NCI-H2227 (cell line): ENCODE data around the gene PDHX.

Source experiments
- DNase-seq: peaks from one replicate; lab custom pipeline; 2025; ENCODE audit not compliant: unreplicated experiment; lab: John Stamatoyannopoulos, UW

Gene PDHX

DNA sequence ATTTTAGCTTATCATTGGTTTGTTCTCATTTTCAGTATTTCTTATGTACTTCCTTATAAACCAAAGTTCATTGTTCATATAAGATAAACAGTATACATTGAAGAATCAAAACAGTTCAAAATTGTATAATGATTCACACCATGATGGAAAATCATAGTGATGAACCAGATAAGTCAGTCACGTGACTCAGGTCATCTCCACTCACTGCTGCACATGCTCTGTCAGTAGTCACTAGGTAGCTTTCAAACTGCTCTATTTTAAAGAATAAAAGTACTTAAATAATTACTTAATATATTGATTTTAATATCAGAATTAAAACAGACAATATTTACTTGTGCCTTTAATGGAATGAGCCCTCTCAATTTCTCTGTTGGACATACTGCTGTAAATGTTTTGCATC, 37.5 kb downstream of the PDHX start:
- no peak for DNase-seq

DNA sequence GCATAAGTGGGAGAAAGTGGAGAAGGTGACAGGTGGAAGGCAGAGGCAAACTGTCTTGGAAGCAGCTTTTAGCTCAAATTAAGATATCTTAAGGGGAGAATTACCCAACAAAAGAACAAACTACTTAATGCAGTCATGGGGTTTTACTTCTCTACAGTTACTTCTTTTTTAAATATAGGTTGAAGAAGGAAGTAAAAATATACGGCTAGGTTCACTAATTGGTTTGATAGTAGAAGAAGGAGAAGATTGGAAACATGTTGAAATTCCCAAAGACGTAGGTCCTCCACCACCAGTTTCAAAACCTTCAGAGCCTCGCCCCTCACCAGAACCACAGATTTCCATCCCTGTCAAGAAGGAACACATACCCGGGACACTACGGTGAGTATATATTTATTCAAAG, 40.8 kb downstream of the PDHX start:
- no peak for DNase-seq

DNA sequence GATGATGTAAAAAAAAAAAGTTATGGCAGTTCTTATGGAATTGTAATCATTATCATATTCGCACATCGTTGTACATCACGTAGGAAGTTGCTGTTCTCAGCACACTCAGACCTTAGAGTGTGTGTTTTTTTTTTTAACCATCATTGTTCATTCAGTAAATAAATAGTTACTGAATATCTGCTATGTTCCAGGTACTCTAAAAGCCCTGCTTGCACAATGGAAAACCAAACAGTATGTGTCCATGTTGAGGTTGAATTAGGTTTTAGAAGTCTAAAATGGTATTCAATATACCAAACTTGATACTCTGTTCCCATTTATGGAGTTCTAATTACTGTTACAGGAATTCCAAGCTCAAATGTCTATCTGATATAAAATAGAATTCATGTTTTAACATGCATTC, 41.2 kb downstream of the PDHX start:
- DNase-seq = no peak

DNA sequence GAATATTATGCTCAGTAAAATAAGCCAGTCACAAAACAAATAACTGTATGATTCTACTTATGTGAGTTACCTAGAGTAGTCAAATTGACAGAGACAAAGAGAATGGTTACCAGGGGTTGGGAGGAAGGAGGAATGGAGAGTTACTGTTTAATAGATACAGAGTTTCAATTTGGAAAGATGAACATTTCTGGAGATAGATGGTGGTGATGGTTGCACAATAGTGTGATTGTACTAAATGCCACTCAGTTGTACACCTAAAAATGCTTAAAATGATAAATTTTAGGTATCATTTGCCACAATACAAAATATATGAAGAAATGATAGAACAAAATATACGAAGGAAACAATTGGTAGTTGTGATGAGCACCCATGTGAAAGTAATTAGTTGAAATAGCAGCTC, 43.4 kb downstream of the PDHX start:
- DNase-seq = no peak

DNA sequence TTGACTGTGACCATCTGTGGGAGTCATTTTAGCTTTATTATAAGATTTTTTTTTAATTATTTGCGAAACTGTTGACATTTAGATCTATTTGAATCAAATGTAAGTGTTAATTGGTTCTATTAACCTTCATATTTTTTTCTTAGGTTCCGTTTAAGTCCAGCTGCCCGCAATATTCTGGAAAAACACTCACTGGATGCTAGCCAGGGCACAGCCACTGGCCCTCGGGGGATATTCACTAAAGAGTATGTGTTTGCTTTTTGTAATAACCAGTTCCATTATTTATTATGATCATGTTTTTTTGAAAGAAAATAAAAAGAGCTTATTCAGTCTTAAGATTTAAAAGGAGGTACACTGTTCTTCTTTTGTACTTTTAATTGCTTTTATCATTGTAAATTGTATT, 43.9 kb downstream of the PDHX start:
- DNase-seq = no peak

DNA sequence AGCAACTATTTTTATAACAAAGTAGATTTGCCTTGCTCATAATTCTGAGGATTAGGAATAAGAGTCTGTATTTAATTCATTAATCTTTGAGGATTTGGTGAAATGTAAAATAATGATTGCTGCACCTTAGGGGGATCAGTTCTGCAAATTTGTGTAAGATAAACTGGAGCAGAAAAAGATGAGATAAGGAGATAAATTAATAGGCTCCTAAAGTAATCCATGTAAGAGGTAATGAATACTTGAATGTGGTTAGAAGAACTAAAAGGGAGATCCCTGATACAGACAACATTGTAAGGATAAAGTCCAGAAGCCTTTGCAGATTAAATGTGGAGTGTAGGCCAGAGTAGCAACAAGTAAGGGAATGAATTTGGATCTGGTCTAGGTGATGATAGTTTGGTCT, 45.6 kb downstream of the PDHX start:
- DNase-seq = no peak

DNA sequence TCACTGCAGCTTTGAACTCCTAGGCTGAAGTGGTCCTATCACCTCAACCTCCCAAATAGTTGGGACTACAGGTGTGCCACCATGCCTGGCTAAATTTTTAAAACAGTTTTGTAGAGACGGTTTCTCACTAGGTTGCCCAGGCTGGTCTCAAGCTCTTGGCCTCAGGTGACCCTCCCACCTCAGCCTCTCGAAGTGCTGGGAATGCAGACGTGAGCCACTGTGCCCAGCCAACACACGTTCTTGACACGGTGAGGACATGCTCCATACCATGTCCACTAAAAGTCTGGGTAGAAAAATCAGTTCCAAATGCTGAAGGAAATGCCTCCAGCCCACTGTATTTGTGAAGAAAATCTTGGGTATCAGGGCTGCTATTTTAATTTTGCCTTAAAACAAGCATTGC, 46.9 kb downstream of the PDHX start:
- DNase-seq = no peak

DNA sequence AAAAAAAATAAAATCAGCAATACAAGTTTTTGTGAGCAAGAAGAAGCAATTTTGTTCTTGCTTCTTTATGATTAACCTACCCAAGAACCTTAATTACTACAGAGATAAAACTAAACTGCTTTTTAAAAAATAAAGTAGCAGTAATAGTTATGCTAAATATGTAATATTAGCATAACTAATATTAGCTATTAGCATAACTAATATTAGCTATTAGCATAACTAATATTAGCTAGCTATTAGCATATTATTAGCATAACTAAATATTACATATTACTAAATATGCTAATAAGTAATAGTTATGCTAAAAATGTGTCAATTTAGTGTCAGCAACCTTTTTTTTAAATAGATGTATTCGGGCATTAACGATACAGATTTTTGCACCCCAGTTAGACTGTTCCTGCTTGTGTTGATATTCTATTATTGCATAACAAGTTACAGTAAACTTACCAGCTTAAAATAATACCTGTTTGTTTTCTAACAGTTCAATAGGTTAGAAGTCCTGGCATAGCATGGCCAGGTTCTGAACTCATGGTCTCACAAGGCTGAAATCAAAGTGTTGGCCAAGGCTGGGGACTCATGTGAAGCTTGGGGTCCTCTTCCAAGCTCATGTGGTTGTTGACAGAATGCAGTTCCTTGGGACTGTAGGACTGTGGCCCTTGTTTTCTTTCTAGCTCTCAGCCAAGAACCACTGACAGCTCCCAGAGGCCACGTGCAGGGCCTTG, 48.4 kb downstream of the PDHX start:
- no peak for DNase-seq

DNA sequence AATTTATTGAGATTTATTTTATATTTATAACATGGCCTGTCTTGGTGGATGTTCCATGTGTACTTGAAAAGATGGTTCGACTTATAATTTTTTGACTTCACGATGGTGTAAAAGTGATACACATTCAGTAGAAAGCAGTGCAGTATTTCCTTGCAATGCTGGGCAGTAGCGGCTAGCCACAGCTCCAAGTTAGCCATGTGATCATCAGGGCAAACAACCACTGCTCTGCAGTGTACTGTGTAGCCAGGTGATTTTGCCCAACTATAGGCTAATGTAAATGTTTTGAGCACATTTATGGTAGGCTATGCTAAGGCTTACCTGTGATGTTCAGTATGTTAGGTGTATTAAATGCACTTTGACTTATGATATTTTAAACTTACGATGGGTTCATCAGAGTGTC, 52.4 kb downstream of the PDHX start:
- DNase-seq = no peak

DNA sequence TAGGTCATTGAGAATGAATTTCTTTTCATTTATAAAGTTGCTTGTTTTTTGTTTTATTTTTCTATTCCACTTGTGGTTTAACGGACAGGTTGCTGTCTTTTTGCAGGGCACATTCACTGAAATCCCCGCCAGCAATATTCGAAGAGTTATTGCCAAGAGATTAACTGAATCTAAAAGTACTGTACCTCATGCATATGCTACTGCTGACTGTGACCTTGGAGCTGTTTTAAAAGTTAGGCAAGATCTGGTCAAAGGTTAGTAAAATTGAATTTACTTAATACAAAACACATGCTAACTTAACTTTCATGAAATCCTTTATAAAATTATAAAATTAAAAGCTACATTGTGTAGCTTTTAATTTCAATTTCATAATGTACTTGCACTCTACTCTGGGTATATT, 53.6 kb downstream of the PDHX start:
- DNase-seq = no peak

DNA sequence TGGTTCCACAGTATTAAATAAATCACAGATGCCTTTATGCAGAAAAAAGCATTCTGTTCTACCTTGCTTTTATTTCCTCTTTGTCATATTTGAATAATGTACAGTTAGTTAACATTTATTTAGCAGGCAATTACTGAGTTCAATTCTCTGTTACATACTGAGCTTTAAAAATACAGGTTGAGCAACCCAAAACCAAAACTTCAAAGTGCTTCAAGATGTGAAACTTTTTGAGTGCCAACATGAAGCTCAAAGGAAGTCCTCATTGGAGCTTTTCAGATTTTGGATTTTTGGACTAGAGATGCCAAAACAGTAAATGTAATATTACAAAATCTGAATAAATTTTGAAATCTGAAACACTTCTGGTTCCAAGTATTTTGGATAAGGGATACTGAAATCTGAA, 54.1 kb downstream of the PDHX start:
- DNase-seq = no peak

DNA sequence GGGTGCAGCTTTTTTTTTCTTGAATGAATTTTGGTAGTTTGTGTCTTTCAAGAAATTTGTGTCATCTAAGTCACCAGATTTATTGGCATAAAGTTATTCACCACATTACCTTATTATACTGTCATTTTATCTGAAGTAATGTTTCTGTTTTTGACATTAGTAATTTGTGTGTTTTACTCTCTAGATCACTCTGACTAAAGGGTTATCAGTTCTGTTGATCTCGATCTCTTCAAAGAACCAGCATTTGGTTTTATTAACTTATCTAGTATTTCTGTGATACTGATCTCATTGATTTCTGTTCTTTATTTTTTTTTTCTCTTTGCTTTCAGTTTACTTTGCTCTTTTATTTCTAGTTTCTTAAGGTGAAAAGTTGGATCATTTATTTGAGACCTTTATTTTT, 55.5 kb downstream of the PDHX start:
- DNase-seq = no peak

DNA sequence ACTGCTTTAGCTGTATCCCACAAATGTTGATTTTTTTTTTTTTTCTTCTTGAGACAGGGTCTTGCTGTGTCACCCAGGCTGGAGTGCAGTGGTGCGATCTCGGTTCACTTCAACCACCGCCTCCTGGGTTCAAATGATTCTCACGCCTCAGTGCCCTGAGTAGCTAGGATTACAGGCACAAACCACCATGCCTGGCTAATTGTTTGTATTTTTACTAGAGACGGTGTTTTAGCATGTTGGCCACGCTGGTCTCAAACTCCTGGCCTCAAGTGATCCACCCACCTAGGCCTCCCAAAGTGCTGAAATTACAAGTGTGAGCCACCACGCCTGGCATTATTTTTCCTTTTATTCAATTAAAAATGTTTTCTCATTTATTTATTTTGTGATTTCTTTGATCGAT, 55.9 kb downstream of the PDHX start:
- no peak for DNase-seq

DNA sequence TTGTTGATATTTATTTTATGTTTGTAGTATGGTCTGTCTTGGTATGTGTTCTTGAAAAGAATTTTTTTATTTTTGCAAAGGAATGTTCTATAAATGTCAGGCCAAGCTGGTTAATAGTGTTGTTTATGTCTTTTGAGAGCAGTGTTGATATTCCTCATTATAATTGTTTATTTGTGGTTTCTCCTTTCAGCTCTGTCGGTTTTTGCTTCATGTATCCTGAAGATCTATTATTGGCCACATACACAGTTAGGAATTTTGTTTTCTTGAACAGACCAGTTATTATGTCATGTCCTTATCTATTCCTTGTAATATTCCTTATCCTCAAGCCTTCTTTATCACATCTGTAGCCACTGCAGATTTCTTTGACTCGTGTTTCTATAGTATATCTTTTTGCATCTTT, 56.5 kb downstream of the PDHX start:
- no peak for DNase-seq

DNA sequence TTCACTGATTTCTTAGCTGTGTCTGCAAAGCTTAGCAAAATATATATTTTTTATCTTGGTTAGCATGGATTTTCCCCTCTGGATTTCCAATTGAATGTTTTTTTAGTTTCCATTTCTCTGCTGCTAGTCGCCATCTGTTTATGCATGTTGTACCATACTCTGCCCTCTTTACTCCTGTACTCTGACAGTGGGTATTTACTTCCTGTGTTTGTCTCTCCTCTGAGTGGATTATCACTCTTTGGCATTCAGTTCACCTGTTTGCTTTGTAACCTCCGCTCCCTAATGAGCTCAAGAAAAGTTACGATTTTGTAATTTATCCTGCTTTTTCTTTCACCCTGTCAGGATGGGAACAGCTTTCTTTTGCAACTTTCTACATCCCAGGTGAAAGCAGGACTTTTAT, 59.1 kb downstream of the PDHX start:
- no peak for DNase-seq

DNA sequence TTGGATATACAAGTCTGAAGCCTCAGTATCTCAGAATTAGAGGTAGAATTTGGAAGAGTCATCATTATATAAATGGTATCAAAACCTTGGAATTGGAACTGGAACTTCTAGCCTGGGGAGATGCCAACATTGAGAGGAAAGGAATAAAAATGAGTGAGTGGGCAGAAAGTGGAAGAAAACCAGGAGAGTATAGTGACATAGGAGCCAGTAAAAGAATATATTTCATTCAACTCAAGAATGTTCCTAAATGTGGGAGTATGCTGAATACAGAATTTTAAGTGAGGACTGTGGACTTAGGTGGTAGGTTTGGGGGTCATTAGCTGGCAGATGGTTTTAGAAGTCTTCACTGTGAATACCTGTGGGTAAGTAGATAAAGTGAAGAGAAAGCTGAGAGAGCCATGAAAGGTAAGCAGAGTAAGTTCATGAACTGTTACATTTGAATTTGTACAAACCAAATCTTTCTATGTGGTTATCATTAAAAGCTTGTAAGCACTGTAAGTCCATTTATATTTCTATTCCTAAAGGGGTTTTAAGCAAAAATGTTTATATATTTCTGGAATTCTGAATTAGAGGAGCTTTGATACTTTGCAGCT, 60.2 kb downstream of the PDHX start:
- no peak for DNase-seq

DNA sequence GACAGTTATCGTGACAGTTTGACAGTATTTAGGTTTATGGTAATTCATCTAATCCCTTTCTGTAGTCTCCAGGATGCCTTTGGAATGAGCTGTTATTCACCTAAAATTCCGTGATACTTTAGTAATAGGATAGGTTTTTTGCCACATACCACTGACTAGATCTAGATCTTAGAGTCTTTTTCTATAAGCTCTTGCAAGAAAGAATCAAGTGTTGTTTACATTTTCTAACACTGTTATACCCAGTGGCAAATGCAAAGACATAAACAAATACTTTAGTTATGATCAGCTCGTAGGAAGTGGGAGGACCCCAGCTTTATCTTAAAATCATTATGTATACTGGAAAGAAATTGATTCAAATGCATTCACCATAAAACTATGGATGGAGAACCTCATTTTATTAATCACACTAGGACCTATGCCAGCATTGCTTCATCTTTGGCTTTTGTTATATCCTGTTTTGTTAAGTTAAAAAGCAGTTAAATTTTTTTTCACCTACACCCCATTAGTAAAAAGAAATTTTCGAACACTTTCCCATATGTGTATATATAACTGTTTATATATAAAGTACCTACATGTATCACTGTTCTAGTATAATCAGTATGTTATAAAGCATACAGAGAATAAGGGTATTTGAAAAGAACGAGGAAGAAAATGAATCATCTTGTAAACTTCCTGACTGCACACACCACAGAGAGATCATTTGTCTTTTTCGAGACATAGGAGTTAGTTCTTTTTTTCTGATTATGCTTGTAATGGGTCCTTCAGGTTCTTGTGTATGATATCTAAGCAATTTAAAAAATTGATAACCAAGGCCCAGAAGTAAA, 60.9 kb downstream of the PDHX start:
- DNase-seq = no peak

DNA sequence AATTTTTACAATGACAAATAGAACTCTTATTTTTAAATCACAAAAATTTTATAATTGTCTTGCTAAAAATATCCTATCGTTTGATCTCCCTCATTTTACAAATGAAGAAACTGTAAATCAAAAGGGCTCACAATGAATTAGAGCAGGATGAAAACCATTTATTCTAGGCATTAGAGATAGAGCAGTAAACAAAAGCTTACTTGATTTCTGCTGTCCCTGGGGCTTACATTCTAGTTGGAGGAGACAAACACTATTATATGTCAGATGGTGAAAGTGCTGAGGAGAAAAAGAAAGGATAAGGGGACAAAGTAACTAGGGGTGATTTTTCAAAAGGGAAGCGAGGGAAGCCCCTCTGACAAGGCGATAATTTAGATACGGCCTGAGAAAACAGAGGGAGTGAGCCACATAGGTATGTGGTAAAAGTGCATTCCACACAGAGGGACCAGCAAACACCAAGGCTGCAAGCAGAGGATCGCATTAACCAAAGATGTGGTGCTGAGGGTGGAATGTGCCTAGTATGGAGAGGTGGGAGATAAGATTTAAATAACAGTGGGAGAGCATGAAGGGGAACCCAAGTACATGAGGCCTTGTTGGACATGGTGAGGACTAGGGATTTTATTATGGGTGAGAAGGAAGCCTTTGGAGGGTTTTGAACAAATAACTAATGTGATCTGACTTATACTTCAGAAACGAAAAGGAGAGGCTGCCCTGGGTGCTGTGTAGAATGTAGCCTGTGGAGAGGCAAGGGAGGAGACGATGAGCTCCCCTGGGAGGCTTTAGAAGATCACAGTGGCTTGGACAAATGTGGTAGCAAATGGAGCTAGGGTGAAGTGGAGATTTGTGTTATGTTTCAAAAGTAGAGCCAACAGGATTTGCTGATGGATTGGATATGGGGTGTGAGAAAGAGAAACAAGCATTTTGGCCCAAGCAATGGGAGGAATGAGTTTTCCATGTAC, 62.1 kb downstream of the PDHX start:
- DNase-seq = no peak

DNA sequence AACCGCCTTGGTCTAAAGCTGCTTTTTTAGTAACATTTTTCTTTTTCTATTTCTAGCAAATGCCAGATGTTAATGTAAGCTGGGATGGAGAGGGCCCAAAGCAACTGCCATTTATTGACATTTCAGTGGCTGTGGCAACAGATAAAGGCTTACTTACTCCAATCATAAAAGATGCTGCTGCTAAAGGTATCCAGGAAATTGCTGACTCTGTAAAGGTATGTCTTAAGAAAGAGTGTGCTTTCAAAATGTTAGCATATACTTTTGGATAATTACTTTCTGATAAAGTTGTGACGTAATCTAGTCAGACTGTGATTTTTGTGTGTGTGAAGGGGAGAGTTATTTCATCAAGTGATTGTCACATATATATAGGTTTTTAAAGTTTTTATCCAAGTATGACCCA, 68.1 kb downstream of the PDHX start:
- DNase-seq = no peak

DNA sequence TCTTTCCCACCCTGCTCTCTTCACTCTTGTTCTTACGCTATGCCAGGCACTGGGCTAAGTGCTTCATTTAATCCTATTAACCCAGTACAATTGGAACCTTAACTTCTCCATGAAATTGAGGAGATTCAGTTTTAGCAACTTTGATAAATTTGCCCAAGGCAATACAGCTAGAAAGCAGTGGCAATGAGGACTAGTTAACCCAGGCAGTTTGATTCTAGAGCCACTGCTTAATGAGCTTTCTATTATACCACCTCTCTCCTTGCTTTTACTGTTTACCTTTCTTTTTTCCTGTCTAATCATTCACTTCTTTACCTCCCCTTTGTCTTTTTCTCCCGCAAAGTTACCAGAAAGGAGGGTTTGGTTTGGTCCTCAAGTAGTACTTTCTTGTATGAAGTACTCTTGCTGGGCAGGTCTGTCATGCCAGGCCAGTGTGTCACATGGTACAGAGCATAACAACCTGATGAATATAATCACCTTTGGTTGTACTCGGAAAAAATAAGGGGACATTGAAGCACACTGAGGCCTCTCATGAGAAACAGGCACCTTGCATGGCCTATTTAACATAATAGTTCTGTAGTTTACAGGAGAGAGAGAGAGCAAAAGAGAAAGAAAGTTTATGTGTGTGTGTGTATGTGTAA, 70.6 kb downstream of the PDHX start:
- DNase-seq = no peak

DNA sequence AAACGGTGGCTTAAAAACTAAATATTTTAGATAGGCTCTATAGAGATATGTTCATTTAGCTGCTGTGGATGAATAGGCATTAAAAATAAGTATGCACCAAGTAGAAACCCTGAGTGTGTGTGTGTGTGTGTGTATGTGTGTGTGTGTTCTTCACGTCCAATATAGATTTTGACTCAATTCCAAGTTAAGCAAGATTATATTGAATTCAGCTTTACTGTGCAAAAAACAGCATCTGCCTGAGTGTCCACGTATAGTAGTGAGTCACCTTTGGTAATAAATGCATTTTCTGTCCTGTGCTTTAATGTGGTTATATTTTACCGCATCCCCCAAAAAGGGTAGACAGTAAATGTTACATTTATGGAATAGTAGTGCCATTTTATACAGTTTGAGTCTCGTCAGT, 71.2 kb downstream of the PDHX start:
- DNase-seq = no peak
